Neuron (in vitro differentiated cells): ENCODE results near the gene DDIT3.
"Not testable (repeated sequence)": the region's sequence is repeated elsewhere in the genome, so short reads cannot be mapped to it uniquely, and the experiment has no call there.

Source experiments
- H2AFZ ChIP-seq: one replicate; pipeline ENCODE4 v1.6.1; 2013; ENCODE audit warnings: low read depth, mild to moderate bottlenecking, inconsistent platforms, low read length, moderate library complexity
- H3K27me3 ChIP-seq: one replicate; pipeline ENCODE4 v1.6.1; 2013; ENCODE audit warnings: low read length; ENCODE audit not compliant: insufficient read depth
- H3K36me3 ChIP-seq: one replicate; pipeline ENCODE4 v1.6.1; 2013; ENCODE audit warnings: low read length; ENCODE audit not compliant: insufficient read depth
- H3K4me1 ChIP-seq: one replicate; pipeline ENCODE4 v1.6.1; 2013; ENCODE audit warnings: low read length; ENCODE audit not compliant: insufficient read depth
- H3K4me3 ChIP-seq: 2 replicates; pipeline ENCODE4 v1.5.1; 2013; ENCODE audit warnings: mild to moderate bottlenecking, low read length, moderate library complexity
- H3K9me3 ChIP-seq: one replicate; pipeline ENCODE4 v1.6.1; 2013; ENCODE audit warnings: low read length

The DDIT3 gene, protein sequence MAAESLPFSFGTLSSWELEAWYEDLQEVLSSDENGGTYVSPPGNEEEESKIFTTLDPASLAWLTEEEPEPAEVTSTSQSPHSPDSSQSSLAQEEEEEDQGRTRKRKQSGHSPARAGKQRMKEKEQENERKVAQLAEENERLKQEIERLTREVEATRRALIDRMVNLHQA

DNA sequence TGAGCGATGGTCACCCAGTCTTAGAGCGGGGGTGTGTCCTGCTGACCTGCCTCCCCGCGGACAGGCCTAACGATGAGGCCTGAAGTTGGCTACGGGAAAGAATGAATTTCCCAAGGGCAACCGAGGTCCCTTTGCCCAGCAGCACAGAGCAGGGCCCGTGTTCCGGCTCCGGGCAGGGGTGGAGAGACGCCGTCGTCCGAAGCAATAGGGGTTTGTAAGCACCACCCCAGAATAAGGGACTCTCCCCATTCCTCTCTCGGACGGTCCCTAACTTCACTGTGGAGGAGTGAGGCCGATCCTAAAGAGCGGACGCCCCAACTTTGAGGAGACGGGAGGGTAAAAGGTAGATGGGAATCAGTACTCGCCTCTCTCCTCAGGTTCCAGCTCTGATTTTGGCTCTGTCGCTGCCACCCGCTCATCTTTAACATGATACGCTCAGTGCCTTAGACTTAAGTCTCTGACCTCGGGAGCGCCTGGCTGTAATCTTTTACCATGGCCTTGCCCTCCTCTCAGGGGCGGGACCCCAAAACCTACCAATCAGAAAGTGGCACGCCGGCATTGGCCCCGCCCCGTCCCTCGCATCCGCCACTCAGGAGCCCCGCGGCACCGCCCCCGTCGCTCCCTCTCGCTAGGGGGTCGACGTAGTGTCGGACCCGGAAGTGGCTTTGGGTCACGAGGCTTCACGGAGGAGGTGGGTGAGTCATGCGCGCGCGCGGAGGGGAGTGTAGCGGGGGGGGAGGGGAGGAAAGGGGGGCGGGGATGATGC lies at the start of gene DDIT3:
Gene DDIT3, minus strand, starts transcription at position 462 of the 766 bp plus-strand sequence. CDS start 3,108 bp downstream, outside the sequence.
- Histone ChIP-seq H3K27me3 (no peaks in the 10 kb centered on the region), H3K4me3 (peak within 1 kb of the TSS; percentile 66), H3K9me3 (no peaks in the 10 kb centered on the region), H3K4me1 (peaks cover 56% of the 10 kb centered on the region), H3K36me3 (peaks cover 39% of the 10 kb centered on the region), H2AFZ (no peak within 1 kb of the TSS)

DNA sequence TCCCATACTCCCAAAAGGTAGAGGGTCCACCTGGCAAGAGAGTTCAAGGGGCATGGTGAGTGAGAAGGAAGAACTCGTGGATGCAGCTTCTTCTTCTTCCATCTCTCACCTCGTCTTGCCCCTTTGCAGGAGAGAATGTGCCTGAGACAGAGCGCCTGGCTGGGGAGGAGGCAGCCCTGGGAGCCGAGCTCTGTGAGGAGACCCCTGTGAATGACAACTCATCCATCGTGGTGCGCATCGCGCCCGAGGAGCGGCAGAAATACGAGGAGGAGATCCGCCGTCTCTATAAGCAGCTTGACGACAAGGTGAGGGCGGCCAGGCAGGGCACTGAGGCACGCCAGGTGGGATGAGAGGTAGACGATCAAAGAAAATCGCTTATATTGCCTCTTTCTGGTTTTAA lies 49.5 kb upstream of the DDIT3 start:
- no peak overlapping the region for H3K4me3 ChIP-seq
- no peak overlapping the region for H2AFZ ChIP-seq
- H3K27me3 ChIP-seq: no peaks in the 10 kb centered on the region
- H3K36me3 ChIP-seq: peaks cover 52% of the 10 kb centered on the region
- H3K9me3 ChIP-seq: no peaks in the 10 kb centered on the region
- H3K4me1 ChIP-seq: no peaks in the 10 kb centered on the region

DNA sequence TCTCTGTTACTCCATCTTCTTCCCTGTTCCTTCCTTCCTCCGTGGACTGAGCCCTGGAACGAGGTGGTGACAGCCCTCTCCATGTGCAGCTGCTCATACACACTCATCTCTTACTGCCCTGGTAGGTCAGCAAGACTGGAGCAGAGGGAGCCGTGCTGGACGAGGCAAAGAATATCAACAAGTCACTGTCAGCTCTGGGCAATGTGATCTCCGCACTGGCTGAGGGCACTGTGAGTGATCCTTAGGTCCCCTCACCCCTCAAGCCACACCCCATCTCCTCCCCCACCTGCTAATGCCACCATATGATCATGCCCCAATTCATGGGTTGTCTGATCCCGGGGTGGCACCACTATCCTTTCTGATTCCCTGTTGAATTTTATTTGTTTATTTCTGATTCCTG lies 48.5 kb upstream of the DDIT3 start:
- Histone ChIP-seq H3K9me3 (no peaks in the 10 kb centered on the region), H3K27me3 (no peaks in the 10 kb centered on the region), H3K4me3 (no peak overlapping the region), H2AFZ (no peak overlapping the region), H3K36me3 (peaks cover 59% of the 10 kb centered on the region), H3K4me1 (no peaks in the 10 kb centered on the region)

DNA sequence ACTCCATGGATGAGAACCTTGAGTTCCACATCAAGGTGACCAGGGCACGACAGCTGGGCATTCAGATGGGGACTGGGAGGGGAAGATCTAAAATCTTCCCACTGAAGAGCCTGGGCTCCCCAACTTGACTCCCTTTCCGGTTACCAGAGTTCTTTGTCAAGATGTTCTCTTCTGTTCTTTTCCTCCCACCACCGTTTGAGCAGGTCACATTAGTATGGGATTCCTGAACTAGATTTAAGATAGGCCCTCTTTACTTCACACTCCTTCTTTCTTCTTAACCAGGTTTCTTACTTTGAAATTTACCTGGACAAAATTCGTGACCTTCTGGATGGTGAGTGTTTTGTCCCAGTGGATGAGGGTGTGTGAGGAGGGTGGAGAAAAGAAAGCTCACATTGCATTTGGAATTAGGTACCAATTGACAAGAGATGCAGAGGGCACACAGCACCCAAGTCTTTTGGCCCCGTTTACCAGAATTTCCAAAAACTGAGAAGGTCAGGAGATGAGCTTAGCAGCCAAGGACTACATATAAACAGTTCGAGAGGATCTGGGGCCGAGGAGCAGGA lies 43.9 kb upstream of the DDIT3 start:
- Histone ChIP-seq H3K9me3 (no peaks in the 10 kb centered on the region), H3K4me1 (no peaks in the 10 kb centered on the region), H3K36me3 (peaks cover 36% of the 10 kb centered on the region), H3K4me3 (no peak overlapping the region), H3K27me3 (no peaks in the 10 kb centered on the region), H2AFZ (no peak overlapping the region)

DNA sequence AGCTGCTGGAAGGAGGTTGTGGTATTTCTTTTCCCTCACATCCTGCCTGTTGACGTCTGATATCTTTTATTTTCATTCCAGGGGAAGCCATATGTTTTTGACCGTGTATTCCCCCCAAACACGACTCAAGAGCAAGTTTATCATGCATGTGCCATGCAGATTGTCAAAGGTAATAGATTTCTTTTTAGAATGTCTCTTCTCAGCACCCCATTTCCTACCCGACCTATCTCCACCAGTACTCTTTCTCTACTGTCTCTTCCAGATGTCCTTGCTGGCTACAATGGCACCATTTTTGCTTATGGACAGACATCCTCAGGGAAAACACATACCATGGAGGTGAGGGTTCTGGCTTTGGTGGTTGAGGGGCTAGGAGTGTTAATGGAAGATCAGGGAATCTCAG lies 43.0 kb upstream of the DDIT3 start:
- Histone ChIP-seq H3K4me3 (no peak overlapping the region), H3K4me1 (no peaks in the 10 kb centered on the region), H3K9me3 (no peaks in the 10 kb centered on the region), H3K27me3 (no peaks in the 10 kb centered on the region), H3K36me3 (peaks cover 28% of the 10 kb centered on the region), H2AFZ (no peak overlapping the region)

DNA sequence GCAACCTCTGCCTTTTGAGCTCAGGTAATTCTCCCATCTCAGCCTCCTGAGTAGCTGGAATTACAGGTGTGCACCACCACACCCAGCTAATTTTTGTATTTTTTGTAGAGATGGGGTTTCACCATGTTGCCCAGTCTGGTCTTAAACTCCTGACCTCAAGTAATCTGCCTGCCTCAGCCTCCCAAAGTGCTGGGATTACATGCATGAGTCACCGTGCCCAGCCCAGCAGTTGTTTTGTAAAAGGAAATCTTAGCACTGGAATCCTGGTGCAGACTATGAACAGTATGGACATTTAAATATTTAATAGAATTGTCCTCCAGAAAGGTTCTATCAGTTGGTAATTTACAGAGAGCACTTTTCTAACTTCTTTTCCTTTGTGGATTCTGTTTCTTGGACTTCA lies 40.8 kb upstream of the DDIT3 start:
- not testable (repeated sequence) for H3K4me3 ChIP-seq, H3K9me3 ChIP-seq, H3K4me1 ChIP-seq, H2AFZ ChIP-seq, H3K27me3 ChIP-seq
- peaks cover 23% of the 10 kb centered on the region for H3K36me3 ChIP-seq

DNA sequence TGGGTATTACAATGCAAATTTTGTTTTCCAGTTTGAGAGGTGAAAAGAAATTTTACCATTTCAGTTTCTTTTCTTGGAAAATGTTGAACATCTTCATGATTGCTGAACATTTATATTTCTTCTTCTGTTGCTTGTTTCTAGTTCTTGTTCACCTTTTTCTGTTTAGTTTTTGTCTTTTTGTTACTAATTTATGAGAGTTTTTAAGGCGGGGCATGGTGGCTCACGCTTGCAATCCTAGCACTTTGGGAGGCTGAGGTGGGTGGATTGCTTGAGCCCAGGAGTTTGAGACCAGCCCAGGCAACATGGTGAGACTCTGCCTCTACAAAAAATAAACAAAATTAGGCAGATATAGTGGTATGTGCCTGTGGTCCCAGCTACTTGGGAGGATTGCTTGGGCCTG lies 40.2 kb upstream of the DDIT3 start:
- Histone ChIP-seq H3K4me1 (no peaks in the 10 kb centered on the region), H3K9me3 (no peaks in the 10 kb centered on the region), H3K36me3 (peaks cover 22% of the 10 kb centered on the region), H2AFZ (no peak overlapping the region), H3K4me3 (no peak overlapping the region), H3K27me3 (no peaks in the 10 kb centered on the region)

DNA sequence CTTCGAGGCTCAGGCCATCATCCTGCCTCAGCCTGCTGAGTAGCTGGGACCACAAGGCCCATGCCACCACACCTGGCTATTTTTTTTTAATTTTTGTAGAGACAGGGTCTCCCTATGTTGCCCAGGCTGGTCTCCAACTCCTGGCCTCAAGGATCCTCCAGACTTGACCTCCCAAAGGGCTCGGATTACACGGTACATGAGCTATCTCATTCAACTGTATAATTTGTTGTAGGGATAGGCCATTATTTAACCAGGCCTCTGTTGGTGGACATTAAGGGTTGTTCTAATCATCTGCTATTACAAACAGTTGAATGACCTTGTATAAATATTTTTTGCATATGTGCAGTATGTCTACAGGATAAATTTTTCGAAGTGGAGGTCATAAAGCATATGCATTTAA lies 38.5 kb upstream of the DDIT3 start:
- H3K4me1 ChIP-seq: peaks cover 4% of the 10 kb centered on the region
- H3K27me3 ChIP-seq: no peaks in the 10 kb centered on the region
- no peaks in the 10 kb centered on the region for H3K9me3 ChIP-seq
- peaks cover 11% of the 10 kb centered on the region for H3K36me3 ChIP-seq
- no peak overlapping the region for H3K4me3 ChIP-seq
- no peak overlapping the region for H2AFZ ChIP-seq

DNA sequence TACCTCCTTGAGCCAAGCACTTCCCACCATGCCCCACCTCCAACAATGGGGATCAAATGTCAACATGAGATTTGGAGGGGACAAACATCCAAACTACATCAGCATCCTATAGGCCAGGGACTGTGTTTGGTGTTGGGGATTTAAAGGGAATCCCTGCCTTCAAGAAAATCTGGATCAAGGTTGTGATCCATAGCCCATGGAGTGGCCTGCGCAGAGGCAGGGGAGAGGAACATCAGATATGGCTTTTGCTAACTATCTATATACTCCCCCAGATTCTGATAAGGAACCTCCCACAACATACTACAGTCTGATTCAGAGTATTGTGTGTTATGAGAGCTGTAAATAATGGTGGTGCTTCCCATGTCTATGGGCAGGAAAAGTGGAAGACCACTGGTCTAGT lies 34.6 kb upstream of the DDIT3 start:
- Histone ChIP-seq H3K9me3 (no peaks in the 10 kb centered on the region), H3K27me3 (no peaks in the 10 kb centered on the region), H3K4me1 (peaks cover 38% of the 10 kb centered on the region), H3K4me3 (no peak overlapping the region), H2AFZ (no peak overlapping the region), H3K36me3 (no peaks in the 10 kb centered on the region)

DNA sequence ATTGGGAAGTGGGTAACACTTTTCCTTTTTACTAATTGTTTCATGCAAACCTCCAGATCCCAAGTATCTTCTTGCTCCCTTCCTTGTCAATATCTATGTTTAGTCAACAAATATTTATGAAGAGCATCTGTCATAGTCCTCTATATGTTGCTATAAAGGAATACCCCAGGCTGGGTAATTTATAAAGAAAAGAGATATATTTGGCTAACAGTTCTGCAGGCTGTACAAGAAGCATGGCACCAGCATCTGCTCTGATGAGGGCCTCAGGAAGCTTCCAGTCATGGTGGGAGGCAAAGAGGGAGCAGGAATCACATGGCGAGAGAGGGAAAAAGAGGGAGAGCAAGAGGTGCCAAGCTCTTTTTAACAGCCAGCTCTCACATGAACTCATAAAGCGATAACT lies 34.1 kb upstream of the DDIT3 start:
- H3K27me3 ChIP-seq: no peaks in the 10 kb centered on the region
- H2AFZ ChIP-seq: no peak overlapping the region
- H3K9me3 ChIP-seq: no peaks in the 10 kb centered on the region
- H3K4me1 ChIP-seq: peaks cover 38% of the 10 kb centered on the region
- no peaks in the 10 kb centered on the region for H3K36me3 ChIP-seq
- H3K4me3 ChIP-seq: no peak overlapping the region

DNA sequence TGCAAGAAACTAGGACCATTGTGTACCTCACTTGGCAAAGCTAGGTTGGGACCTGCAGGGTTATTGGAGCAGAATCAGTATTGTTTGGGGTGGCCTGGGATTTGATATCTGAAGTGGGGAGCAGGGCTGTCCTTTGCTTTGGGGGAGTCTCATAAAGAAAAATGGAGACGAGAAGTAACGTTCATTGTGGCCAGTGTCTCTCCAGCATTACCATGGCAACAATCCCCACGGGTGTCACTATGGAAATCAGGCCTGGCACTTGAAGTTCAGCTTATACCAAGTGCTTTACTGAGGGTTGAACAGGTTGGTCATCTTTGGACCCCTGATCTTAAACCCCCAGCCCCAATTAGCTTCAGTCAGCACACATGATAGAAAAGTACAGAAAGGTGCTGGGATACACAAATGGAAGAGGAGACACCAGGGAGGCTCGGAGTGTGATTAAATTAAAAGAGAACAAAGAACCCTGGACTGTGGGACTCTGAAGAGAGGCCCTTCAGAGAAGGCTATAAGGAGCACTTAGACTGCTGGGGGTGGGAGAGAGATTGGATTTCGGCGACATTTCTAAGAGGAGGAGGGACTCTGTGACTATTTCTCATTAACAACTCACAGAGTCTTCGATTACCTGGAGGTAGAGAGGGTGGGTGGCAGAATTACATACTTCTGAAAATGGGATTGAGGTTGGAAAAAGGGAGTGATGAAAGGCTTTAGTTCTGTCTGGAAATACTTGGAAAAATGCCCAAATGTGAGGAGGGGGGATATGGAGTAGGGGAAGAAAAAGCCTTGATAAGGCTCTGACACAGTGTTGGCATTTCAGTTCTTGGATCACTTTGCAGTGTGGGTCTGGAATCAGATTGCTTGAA lies 33.3 kb upstream of the DDIT3 start:
- Histone ChIP-seq H3K36me3 (no peaks in the 10 kb centered on the region), H3K27me3 (peaks cover 7% of the 10 kb centered on the region), H3K4me1 (peaks cover 38% of the 10 kb centered on the region), H3K9me3 (no peaks in the 10 kb centered on the region), H3K4me3 (peak overlapping the region; percentile 71), H2AFZ (no peak overlapping the region)

DNA sequence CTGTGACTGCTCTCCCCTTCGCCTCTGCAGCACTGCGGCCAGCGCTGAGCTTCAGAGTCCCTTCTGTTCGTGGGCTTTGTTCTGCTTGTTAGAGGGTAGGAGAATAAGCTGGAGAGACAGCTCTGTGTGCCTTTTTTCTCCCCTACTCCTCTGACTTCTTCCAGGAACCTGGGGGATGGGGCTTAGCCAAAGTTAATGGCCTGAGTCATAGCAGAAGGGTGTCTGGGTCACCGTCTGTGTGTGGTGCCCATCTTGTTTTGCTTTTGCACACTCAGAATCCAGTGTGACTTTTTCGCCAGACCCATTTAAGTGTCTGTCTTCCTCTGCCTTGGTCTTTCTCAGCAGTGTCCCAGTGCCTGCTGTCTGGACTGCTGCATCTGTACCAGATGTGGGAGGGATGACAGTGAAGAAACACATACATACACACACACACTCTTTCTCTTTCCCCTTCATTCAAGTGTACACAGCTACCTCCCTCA lies 32.6 kb upstream of the DDIT3 start:
- peak overlapping the region; percentile 71 for H3K4me3 ChIP-seq
- H3K9me3 ChIP-seq: no peaks in the 10 kb centered on the region
- peaks cover 11% of the 10 kb centered on the region for H3K27me3 ChIP-seq
- H3K4me1 ChIP-seq: peaks cover 38% of the 10 kb centered on the region
- no peaks in the 10 kb centered on the region for H3K36me3 ChIP-seq
- H2AFZ ChIP-seq: no peak overlapping the region

DNA sequence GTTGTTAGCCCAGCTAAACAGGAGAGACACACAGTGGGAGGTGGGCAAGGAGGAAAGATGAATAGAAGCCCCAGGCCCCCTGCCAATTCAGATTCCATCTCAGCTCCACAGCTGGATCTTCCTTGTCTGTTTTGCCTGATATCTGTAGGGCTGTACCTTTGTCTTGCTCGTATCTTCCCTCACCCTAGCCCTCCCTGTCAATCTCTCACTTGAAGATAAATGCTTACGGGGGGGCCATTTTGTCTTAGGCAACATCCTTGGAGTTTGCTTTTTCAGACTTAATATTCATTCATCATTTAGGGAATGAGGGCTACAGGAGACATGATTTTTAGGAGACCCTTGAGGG lies 32.0 kb upstream of the DDIT3 start:
- Histone ChIP-seq H3K4me3 (peak overlapping the region; percentile 71), H3K27me3 (peaks cover 11% of the 10 kb centered on the region), H2AFZ (no peak overlapping the region), H3K4me1 (peaks cover 38% of the 10 kb centered on the region), H3K36me3 (no peaks in the 10 kb centered on the region), H3K9me3 (no peaks in the 10 kb centered on the region)
